ENCODE results near the gene TRIM28.
"Not testable (repeated sequence)": the region's sequence is repeated elsewhere in the genome, so short reads cannot be mapped to it uniquely, and the experiment has no call there.

- TF ChIP-seq CTCF, POLR2A (IDR thresholded peaks at IDR 0.05): not testable (repeated sequence)
Measured at GRCh38 chr19:58542641-58543372, 1.1 kb upstream of the TRIM28 start.
